ENCODE measurements around the gene PDCL2. TPM values are rescaled to one million over a fixed set of nuclear protein-coding genes. Genes with fewer than 3 reads are reported as not detected.

PDCL2 gene
- total RNA-seq, 1 experiment from 2014 or later: not detected

DNA sequence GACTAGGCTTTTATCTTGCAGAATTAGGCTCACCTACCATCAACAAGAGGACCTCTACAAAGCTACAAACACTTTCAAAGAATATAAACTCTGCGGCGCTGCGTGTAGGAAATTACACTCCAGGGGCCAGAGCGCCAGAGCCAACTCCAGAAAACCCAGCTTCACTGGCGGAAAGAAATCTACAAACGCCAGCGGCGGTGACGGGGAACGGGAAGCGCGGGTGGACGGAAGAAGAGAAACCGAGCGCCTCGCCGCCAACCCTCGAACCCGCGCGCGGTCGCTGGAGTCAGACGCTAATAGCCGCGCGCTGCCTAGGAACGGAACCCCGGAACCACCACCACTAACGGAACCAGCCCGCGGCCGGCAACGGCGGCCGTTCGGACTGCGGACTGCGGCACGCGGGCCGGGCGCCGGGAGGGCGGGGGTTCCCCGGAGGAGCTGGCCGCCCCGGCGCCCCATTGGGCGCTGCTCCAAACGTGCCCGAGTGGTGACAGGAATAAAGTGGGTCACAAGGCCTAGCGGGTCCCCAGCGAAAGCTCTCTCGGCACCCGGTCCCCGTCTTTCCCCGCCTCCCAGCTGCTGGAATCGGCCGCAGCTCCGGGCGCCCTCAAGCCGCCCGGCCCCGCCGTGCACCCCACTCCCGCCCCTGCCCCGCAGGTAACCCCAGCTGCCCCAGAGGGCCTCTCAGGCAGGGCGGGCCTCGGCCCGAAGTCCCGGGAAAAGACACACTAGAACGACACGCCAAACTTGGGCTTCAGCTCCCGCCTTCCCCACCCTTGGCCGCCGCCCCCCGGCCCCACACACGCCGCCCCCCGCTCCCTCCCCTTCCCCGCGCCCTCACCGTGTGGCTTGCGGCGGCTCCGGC lies 46.2 kb downstream of the PDCL2 start:
- DNase-seq (ENCODE audit: unreplicated experiment): peak; percentile 66
- H3K9me3 Mint-ChIP-seq (ENCODE audit: unreplicated experiment): no peaks in the 10 kb centered on the region
- POLR2A ChIA-PET: interaction anchor here (0.5 to 4.8 kb wide), 45 partner anchors 8 to 1185 kb away, joined by 3 to 55 read pairs (median 3); partner anchors contain the start of genes CEP135, EXOC1, NMU and SRD5A3
- CTCF ChIA-PET: interaction anchor here (0.6 to 2.3 kb wide), 11 partner anchors 11 to 200 kb away, joined by 3 to 8 read pairs (median 3); partner anchors contain the start of gene NMU
- H3K4me3 Mint-ChIP-seq (ENCODE audit: unreplicated experiment): peak overlapping the region; percentile 87
- H3K4me1 Mint-ChIP-seq (ENCODE audit: insufficient read depth, unreplicated experiment): peaks cover 53% of the 10 kb centered on the region
- BruUV-seq (replicated peaks): no TSS peak
- peak overlapping the region; percentile 49 for H3K27ac Mint-ChIP-seq (ENCODE audit: low read depth, unreplicated experiment)
- intact Hi-C loops (cut with micrococcal nuclease): loop anchor here (2.0 to 5.0 kb wide), 6 partner anchors 91 to 321 kb away; partner anchors contain the start of genes NMU, SRD5A3 and TMEM165
- H3K27me3 Mint-ChIP-seq (ENCODE audit: insufficient read depth, unreplicated experiment): no peaks in the 10 kb centered on the region
- TF ChIP-seq, protein P1, sequence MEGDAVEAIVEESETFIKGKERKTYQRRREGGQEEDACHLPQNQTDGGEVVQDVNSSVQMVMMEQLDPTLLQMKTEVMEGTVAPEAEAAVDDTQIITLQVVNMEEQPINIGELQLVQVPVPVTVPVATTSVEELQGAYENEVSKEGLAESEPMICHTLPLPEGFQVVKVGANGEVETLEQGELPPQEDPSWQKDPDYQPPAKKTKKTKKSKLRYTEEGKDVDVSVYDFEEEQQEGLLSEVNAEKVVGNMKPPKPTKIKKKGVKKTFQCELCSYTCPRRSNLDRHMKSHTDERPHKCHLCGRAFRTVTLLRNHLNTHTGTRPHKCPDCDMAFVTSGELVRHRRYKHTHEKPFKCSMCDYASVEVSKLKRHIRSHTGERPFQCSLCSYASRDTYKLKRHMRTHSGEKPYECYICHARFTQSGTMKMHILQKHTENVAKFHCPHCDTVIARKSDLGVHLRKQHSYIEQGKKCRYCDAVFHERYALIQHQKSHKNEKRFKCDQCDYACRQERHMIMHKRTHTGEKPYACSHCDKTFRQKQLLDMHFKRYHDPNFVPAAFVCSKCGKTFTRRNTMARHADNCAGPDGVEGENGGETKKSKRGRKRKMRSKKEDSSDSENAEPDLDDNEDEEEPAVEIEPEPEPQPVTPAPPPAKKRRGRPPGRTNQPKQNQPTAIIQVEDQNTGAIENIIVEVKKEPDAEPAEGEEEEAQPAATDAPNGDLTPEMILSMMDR (IDR thresholded peaks at IDR 0.05; ENCODE audit: unreplicated experiment): no peak
- peaks cover 7% of the 10 kb centered on the region for H3K36me3 Mint-ChIP-seq (ENCODE audit: insufficient read depth, unreplicated experiment)

DNA sequence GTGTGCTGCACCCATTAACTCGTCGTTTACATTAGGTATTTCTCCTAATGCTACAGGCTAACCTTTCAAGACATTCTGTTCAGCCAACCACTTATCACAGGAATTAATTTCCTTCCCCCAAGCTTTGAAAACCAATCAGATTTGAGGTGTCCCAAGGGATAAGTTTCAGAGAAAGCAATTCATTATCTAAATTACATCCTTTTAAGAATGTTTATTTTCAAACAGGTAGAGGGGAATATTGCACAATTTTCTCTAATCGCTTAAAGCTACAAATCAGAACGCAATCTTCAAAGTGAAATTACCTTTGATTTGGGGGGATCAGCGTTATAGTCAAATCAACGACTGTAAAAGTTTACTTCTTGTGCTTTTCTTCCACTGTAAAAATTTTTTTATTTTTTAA lies 46.9 kb downstream of the PDCL2 start:
- BruUV-seq (replicated peaks): TSS peak; percentile 43
- ChIA-PET POLR2A (interaction anchor here (0.6 to 4.8 kb wide), 34 partner anchors 11 to 1047 kb away, joined by 3 to 55 read pairs (median 4); partner anchors contain the start of genes EXOC1, NMU, SRD5A3 and TMEM165), CTCF (interaction anchor here (0.6 to 2.3 kb wide), 12 partner anchors 10 to 200 kb away, joined by 3 to 8 read pairs (median 4); partner anchors contain the start of gene NMU)
- H3K4me1 Mint-ChIP-seq (ENCODE audit: insufficient read depth, unreplicated experiment): peaks cover 47% of the 10 kb centered on the region
- intact Hi-C loops (cut with micrococcal nuclease): loop anchor here (2.0 to 5.0 kb wide), 2 partner anchors 92 to 148 kb away; partner anchors contain the start of genes NMU and TMEM165
- no peaks in the 10 kb centered on the region for H3K9me3 Mint-ChIP-seq (ENCODE audit: unreplicated experiment)
- peak overlapping the region; percentile 49 for H3K27ac Mint-ChIP-seq (ENCODE audit: low read depth, unreplicated experiment)
- DNase-seq (ENCODE audit: unreplicated experiment): peak; percentile 52
- peaks cover under 1% of the 10 kb centered on the region for H3K36me3 Mint-ChIP-seq (ENCODE audit: insufficient read depth, unreplicated experiment)
- TF ChIP-seq, protein P1 (IDR thresholded peaks at IDR 0.05; ENCODE audit: unreplicated experiment): no peak
- H3K27me3 Mint-ChIP-seq (ENCODE audit: insufficient read depth, unreplicated experiment): no peaks in the 10 kb centered on the region
- H3K4me3 Mint-ChIP-seq (ENCODE audit: unreplicated experiment): peak overlapping the region; percentile 87

DNA sequence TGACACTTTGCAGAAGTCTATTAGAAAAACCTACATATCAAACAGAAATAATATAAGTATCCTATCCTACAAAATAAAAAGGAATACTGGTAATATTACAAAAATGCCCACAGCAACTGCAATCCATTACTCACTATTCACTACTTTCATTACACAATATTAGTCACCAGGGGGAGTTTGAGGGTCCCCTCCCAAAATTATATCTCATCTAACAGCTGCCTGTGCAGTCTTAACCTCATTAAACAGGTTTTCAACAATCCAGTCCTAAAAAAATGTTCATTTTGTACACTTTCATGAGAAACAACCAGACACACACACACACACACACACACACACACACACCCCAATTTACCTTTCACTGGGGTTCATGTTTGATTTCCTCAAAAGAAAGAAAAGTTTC lies 48.2 kb downstream of the PDCL2 start:
- DNase-seq (ENCODE audit: unreplicated experiment): peak; percentile 22
- H3K9me3 Mint-ChIP-seq (ENCODE audit: unreplicated experiment): no peaks in the 10 kb centered on the region

More for the DNA sequence above, 48.2 kb downstream of the PDCL2 start:
- no TSS peak for BruUV-seq (replicated peaks)
- TF ChIP-seq, protein P1 (IDR thresholded peaks at IDR 0.05; ENCODE audit: unreplicated experiment): no peak
- ChIA-PET POLR2A (interaction anchor here (0.7 to 4.8 kb wide), 5 partner anchors 43 to 147 kb away, joined by 3 to 28 read pairs (median 6); partner anchors contain the start of gene TMEM165), CTCF (interaction anchor here (0.5 to 2.3 kb wide), 7 partner anchors 12 to 1103 kb away, joined by 3 to 10 read pairs (median 3); no protein-coding TSS in a partner anchor)
- intact Hi-C loops (cut with micrococcal nuclease): loop anchor here (2.0 kb wide), 1 partner anchor 93 kb away; the partner anchor contains the start of gene NMU
- Mint-ChIP-seq H3K4me3 (ENCODE audit: unreplicated experiment) (peak overlapping the region; percentile 87), H3K4me1 (ENCODE audit: insufficient read depth, unreplicated experiment) (peaks cover 34% of the 10 kb centered on the region), H3K27me3 (ENCODE audit: insufficient read depth, unreplicated experiment) (no peaks in the 10 kb centered on the region), H3K36me3 (ENCODE audit: insufficient read depth, unreplicated experiment) (peaks cover 2% of the 10 kb centered on the region), H3K27ac (ENCODE audit: low read depth, unreplicated experiment) (peak overlapping the region; percentile 11)

Data from MCF 10A (cell line).